ENCODE measurements around the gene UPK3B.
A peak's percentile ranks its signal among the peaks of the same experiment; 100 is the strongest.
"Not testable (repeated sequence)": the region's sequence is repeated elsewhere in the genome, so short reads cannot be mapped to it uniquely, and the experiment has no call there.

The UPK3B gene

GRCh38 chr7:76511911-76512885 is 1.8 kb downstream of the UPK3B start:
- FAIRE-seq; DNase-seq (ENCODE audit: insufficient read length, low spot score): not testable (repeated sequence)

DNA sequence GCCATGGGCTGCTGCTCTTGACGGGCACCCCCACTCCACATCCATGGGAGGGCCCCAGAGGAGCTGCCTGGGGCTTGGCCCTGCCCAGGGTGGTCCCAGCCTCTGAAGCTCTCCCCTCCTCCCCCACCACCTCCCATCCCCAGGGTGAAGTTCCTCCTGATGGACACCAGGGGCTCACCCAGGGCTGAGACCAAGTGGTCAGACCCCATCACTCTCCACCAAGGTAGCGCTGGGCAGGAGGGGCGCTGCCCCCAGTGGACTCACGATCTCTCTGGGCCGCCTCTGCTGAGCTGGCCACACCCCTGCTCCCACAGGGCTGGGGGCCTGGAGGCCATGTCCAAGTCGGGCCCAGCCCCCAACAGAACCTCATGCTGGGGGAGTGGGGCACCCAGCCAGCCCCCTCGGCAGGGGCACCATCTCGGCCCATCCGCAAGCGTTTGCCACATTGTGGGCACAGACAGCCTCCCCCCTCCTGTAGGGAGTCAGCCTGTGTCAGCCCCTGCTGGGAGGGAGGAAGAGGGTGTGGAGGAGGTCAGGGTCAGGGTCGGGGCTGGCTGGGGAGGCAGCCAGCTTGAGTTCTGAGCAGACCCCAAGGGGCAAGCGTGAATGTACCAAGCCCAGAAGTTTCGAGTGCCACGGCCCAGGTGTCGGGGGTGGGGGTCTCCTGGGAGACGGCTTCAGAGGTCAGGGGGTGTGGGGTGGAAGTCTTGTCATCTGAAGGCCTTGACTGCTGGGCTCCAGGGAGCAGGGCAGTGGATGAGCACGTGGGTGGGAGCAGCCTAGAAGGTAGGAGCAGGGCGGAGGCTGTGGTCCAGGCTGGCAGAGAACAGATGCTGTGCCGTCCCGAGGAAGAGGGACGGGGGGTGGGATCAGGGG is 2.8 kb downstream of the UPK3B start:
- no peak for DNase-seq (ENCODE audit: insufficient read length, low spot score)
- FAIRE-seq: no peak

DNA sequence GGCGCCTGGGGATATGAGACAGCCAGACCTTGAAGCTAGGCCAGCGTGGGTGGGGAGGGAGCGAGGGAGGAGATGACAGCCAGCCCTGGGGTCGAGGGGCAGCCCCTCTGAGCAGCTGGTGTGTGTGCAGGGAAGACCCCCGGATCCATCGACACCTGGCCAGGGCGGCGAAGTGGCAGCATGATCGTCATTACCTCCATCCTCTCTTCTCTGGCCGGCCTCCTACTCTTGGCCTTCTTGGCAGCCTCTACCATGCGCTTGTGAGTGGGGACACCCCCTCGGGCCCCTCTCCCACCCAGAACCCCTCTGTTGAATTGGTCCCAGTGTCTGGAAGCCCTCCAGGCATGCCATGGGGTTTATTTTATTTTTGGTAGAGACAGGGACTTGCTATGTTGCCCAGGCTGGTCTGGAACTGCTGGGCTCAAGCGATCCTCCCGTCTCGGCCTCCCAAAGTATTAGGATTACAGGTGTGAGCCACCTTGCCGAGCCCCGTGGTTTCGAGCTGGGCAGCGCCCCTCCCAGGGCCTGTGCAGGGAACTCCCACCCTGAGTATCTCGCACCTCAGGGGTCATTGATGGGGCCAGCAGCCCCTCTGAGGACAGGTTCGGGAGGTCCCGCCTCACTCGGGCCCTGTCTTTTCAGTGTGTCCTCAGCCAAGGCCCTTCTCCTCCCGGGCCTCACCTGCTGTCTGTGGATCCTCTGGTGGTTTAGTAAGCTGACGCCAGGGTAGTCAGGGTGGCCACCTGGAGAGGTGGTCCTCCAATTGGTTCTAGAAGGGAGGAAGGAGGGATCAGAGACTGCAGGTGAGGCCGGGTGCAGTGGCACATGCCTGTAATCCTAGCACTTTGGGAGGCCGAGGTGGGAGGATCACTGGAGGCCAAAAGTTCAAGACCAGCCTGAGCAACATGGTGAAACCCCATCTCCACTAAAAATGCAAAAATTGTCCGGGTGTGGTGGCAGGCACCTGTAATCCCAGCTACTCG is 3.8 kb downstream of the UPK3B start:
- FAIRE-seq: no peak
- DNase-seq (ENCODE audit: insufficient read length, low spot score): no peak

- no peak for FAIRE-seq
- DNase-seq (ENCODE audit: insufficient read length, low spot score): no peak
Observed at GRCh38 chr7:76514926-76515771, 4.8 kb downstream of the UPK3B start.

GRCh38 chr7:76515999-76516443 is 5.7 kb downstream of the UPK3B start:
- DNase-seq (ENCODE audit: insufficient read length, low spot score): peak; percentile 74
- FAIRE-seq: peak; percentile 48

DNA sequence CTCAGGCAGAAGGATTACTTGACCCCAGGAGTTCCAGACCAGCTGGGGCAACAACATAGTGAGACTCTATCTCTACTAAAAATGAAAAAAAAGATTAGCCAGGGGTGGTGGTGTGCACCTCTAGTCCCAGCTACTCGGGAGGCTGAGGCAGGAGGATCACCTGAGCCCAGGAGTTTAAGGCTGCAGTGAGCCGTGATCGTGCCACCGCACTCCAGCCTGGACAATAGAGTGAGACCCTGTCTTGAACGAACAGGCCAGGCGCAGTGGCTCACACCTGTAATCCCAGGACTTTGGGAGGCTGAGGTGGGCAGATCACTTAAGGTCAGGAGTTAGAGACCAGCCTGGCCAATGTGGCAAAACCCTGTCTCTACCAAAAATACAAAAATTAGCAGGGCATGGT is 6.6 kb downstream of the UPK3B start:
- FAIRE-seq; DNase-seq (ENCODE audit: insufficient read length, low spot score): not testable (repeated sequence)

DNA sequence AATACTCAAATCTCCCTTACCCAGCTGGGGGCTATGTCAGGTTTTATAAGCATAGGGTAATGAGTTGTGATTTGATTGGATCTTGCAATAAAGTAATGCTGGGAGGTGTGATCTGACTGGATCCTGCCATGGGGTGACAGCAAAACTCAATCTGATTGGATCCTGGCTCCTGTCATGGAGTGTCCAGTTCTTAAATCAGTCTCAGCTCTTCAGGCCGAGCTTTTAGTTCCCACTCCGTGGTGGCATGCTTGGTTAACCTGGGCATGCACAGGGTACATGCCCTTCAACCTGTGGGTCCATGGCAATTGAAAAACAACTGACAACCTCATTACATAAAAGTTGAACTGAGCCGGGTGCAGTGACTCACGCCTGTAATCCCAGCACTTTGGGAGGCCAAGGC is 15.8 kb downstream of the UPK3B start:
- not testable (repeated sequence) for DNase-seq (ENCODE audit: insufficient read length, low spot score); FAIRE-seq

DNA sequence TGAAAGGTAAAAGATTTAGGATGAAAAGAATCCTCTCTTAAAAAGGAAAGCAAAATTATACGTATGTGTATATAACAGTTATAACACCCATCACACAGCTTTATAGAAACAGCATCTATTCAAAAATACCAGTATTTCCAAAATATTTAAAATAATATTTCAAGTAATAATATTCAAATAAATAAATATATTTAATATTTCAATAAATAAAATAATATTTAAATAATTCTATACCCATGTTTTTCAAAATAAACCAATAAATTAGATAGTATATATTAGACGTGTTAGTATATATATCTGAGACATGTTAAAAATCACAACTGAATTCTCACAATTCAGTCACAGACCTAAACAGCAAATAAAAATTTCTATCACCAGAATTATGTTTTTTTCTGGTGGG is 21.3 kb downstream of the UPK3B start:
- FAIRE-seq; DNase-seq (ENCODE audit: insufficient read length, low spot score): not testable (repeated sequence)

GRCh38 chr7:76543197-76543596 is 32.8 kb downstream of the UPK3B start, which contains the start of gene SPDYE16:
SPDYE16 (minus strand) TSS chr7:76543297; CDS start chr7:76541459, 1,838 bp downstream.
- not testable (repeated sequence) for DNase-seq (ENCODE audit: insufficient read length, low spot score); FAIRE-seq

DNA sequence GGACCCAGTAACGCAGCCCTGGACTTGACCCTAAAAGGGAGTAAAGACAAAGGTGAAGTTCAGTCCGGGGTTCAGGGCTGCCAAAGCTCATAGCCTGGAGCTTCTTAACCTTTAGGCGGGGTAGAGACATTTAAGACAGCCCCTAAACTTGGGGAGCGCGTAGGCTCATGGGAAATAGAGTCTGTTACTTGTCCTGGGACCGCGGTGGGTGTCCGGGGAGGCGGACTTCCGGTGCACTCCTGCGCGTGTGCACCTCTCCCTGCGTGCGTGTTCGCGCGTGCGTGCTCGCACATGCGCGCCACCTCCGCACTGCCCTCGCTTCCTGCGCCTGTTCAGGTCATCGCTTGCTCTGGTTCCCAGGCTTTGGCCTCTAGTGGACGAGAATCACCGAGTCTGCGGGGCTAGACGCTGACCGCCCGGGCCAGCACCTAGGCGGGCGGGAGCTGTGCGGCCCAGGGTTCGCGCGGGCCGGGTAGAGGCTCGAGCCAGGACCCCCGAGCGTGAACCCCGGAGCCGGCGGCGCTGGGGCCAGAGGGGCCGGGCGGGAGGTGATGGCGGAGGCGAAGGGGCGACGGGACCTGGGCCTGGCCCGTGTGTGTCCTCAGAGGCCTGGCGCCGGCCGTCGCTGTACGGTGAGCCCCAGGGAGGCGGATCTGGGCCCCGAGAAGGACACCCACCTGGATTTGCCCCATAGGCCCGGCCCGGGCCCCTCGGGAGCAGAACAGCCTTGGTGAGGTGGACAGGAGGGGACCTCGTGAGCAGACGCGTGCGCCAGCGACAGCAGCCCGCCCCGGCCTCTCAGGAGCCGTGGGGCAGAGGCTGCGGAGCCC is 38.9 kb downstream of the UPK3B start:
- not testable (repeated sequence) for FAIRE-seq
- peak; percentile 55 for DNase-seq (ENCODE audit: insufficient read length, low spot score)

- DNase-seq (ENCODE audit: insufficient read length, low spot score); FAIRE-seq: not testable (repeated sequence)
Observed at GRCh38 chr7:76549855-76550248, 39.5 kb downstream of the UPK3B start.

DNA sequence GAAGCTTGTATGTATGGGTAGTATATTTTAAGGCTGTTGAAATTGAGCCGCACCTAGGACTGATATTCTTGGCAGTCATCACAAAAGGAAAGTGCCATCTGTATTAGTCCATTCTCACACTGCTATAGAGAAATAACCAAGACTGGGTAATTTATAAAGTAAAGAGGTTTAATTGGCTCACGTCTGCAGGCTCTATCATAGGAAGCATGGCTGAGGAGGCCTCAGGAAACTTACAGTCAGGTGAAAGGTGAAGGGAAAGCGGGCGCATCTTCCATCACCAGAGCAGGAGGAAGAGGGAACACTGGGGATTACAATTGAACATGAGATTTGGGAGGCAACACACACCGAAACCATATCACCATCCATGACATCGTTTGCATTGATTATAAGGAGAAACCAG is 41.6 kb downstream of the UPK3B start:
- not testable (repeated sequence) for FAIRE-seq; DNase-seq (ENCODE audit: insufficient read length, low spot score)

DNA sequence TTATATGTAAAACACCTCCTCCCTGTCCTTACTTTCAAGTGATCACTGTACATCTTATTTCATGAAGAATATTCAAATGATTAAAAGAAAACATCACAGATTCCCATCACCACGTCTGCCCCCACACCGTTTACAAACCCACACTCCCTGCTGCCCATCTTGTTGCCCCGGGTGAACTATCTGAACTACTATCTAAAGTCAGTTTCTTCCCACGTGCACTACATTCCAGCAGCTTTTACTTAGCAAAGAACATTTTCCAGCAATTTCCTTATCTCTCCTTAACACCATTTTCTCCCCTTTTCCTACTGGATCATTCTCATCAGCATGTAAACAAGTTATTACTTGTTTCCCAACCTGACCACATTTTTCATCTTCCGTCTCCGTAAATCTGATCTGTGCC is 49.3 kb downstream of the UPK3B start:
- not testable (repeated sequence) for FAIRE-seq

DNA sequence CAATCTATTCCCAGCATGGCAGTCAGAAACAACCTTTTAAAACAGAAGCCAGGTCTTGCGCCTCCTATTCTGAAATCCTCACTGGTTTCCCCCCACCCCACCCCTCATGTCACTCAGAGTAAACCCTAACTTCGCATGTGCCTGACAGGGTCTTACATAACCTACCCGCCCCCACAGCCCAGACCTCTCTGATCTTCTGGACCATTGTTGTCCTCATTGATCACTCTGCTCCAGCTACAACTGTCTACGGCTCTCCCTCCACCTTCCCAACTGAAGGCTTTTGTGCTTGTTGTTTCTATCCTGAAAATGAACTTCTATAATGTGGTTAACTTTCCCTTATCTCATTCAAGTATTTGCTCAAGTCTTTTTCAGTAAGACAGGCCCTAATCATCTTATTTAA is 49.8 kb downstream of the UPK3B start:
- not testable (repeated sequence) for DNase-seq (ENCODE audit: insufficient read length, low spot score); FAIRE-seq

More for the DNA sequence above, 49.3 kb downstream of the UPK3B start:
- not testable (repeated sequence) for DNase-seq (ENCODE audit: insufficient read length, low spot score)

- not testable (repeated sequence) for FAIRE-seq; DNase-seq (ENCODE audit: insufficient read length, low spot score)
Observed at GRCh38 chr7:76561342-76561741, 51.0 kb downstream of the UPK3B start.

DNA sequence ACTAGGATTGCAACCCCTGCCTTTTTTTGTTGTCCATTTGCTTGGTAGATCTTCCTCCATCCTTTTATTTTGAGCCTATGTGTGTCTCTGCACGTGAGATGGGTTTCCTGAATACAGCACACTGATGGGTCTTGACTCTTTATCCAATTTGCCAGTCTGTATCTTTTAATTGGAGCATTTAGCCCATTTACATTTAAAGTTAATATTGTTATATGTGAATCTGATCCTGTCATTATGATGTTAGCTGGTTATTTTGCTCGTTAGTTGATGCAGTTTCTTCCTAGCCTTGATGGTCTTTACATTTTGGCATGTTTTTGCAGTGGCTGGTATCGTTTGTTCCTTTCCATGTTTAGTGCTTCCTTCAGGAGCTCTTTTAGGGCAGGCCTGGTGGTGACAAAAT is 54.6 kb downstream of the UPK3B start:
- FAIRE-seq; DNase-seq (ENCODE audit: insufficient read length, low spot score): not testable (repeated sequence)

Measured in HTR-8/SVneo (cell line).